K562 (cell line): Measurements from ENCODE around the gene PPP1R3C. TPM values are rescaled to one million over a fixed set of nuclear protein-coding genes. Genes with fewer than 3 reads are reported as not detected.
A peak's percentile ranks its signal among the peaks of the same experiment; 100 is the strongest.

Source experiments
- ARID1B ChIP-seq: fragments of 450-650 bp; IDR thresholded peaks from 2 replicates; pipeline ENCODE4 v1.6.1; 2016; ENCODE audit warnings: antibody characterized with exemption, mild to moderate bottlenecking, inconsistent platforms
- ATF7 ChIP-seq: fragments of 450-650 bp; IDR thresholded peaks from 2 replicates; pipeline ENCODE4 v1.7.1; 2014; ENCODE audit warnings: mild to moderate bottlenecking, moderate library complexity
- CREB5 ChIP-seq: fragments of 250-450 bp; sonication (Bioruptor Pico); IDR thresholded peaks from 2 replicates; pipeline ENCODE4 v1.5.0; 2020; ENCODE audit warnings: mild to moderate bottlenecking
- CREBBP ChIP-seq: IDR thresholded peaks from one replicate; pipeline ENCODE4 v1.6.1; 2012; ENCODE audit warnings: low read depth, mild to moderate bottlenecking, control low read depth, inconsistent platforms, low read length
- MAFK ChIP-seq: IDR thresholded peaks from 2 replicates; pipeline ENCODE4 v1.6.1; 2011; ENCODE audit warnings: low read length, improper control_type of control experiment
- MYNN ChIP-seq, 2 experiments: sonication (generic); formaldehyde crosslinking in 1 of 2; IDR thresholded peaks; 2 replicates each; pipeline versions ENCODE4 v1.5.0 to v1.6.1; 2016 to 2020; ENCODE audit warnings: antibody characterized with exemption in 1 of 2, missing genetic modification reagents in 1 of 2
- NBN ChIP-seq: fragments of 450-650 bp; IDR thresholded peaks from 2 replicates; pipeline ENCODE4 v1.6.1; 2016; ENCODE audit warnings: low read depth, mild to moderate bottlenecking
- NCOA1 ChIP-seq: fragments of 450-650 bp; IDR thresholded peaks from 2 replicates; pipeline ENCODE4 v1.6.1; 2016; ENCODE audit warnings: low read depth
- NRF1 ChIP-seq, 2 experiments: fragments of 450-650 bp; IDR thresholded peaks in 1 of 2; conservative IDR thresholded peaks in 1 of 2; 2 replicates each; pipeline ENCODE4 v1.6.1; 2014; ENCODE audit warnings: mild to moderate bottlenecking in 2 of 2
- SMAD2 ChIP-seq: fragments of 150-350 bp; IDR thresholded peaks from 2 replicates; pipeline ENCODE4 v1.6.1; 2014; ENCODE audit warnings: low read depth, mild to moderate bottlenecking, low read length
- TARDBP ChIP-seq: fragments of 450-650 bp; IDR thresholded peaks from 2 replicates; pipeline ENCODE4 v1.6.1; 2016
- THAP12 ChIP-seq: fragments of 250-450 bp; sonication (Bioruptor Pico); IDR thresholded peaks from 2 replicates; pipeline ENCODE4 v1.9.0; 2021; ENCODE audit warnings: mild to moderate bottlenecking, inconsistent platforms
- ZFP1 ChIP-seq: fragments of 450-650 bp; formaldehyde crosslinking; IDR thresholded peaks from 2 replicates; pipeline ENCODE4 v1.4.0; 2020; ENCODE audit warnings: mild to moderate bottlenecking, mixed read lengths
- ZKSCAN8 ChIP-seq: fragments of 200-800 bp; sonication (Bioruptor generic); IDR thresholded peaks from 2 replicates; pipeline ENCODE4 v1.6.1; 2016; ENCODE audit warnings: missing genetic modification characterization, missing compliant biosample characterization
- ZNF143 ChIP-seq: sonication (generic); formaldehyde crosslinking; IDR thresholded peaks from 2 replicates; pipeline ENCODE4 v1.9.0; 2022; ENCODE audit warnings: mild to moderate bottlenecking, missing genetic modification reagents
- ZNF511 ChIP-seq: sonication (generic); formaldehyde crosslinking; IDR thresholded peaks from 2 replicates; pipeline ENCODE4 v1.8.0; 2022; ENCODE audit warnings: mild to moderate bottlenecking, missing genetic modification reagents
- ZNF57 ChIP-seq: fragments of 450-650 bp; formaldehyde crosslinking; IDR thresholded peaks from 2 replicates; pipeline ENCODE4 v1.4.0; 2020; ENCODE audit warnings: mild to moderate bottlenecking, moderate library complexity
- ZNF707 ChIP-seq: fragments of 250-450 bp; sonication (Bioruptor Pico); conservative IDR thresholded peaks from 2 replicates; pipeline ENCODE4 v1.8.0; 2022; ENCODE audit warnings: inconsistent platforms, mild to moderate bottlenecking, moderate library complexity
- ZNF780A ChIP-seq: fragments of 250-450 bp; sonication (Bioruptor Pico); IDR thresholded peaks from 2 replicates; pipeline ENCODE4 v1.5.0; 2021; ENCODE audit warnings: mild to moderate bottlenecking
- polyA plus RNA-seq, 8 experiments: library from polyadenylated mRNA; depleted of rRNA in 4 of 8; stranded (reverse) in 5 of 8; unstranded in 3 of 8; fragments of >200 nt; fragmentation: Nextera tagmentation in 2 of 8; fragmentation: Illumina TruSeq in 1 of 8; extraction: Ambion mirVana in 2 of 8; extraction: Trizol in 1 of 8; gene quantifications; 2 replicates each; pipeline versions ENCODE4 v1.2.1 to v1.2.3, GENCODE V29; 2011 to 2014; ENCODE audit warnings: inconsistent platforms in 1 of 8, missing spikeins in 1 of 8
- total RNA-seq, 7 experiments: library from RNA; depleted of rRNA in 6 of 7; stranded (reverse); fragments of >200 nt in 6 of 7; fragmentation: Illumina TruSeq in 2 of 7; extraction: Trizol in 2 of 7; gene quantifications; 2 replicates each; pipeline versions ENCODE4 v1.2.1 to v1.2.3, GENCODE V29; 2011 to 2021; ENCODE audit warnings: low replicate concordance in 1 of 7
- TF ChIP-seq, protein P1 (sequence below): fragments of 450-650 bp; formaldehyde crosslinking; IDR thresholded peaks from 2 replicates; pipeline ENCODE4 v1.4.0; 2022; ENCODE audit warnings: missing genetic modification characterization

Gene PPP1R3C
- total and polyA plus RNA-seq, 9 of the 15 experiments (the other 6 are each of a cell fraction or from before 2014, with no cell fraction given), result 0.06 to 0.24 (median 0.12) TPM; not detected in 3

- TF ChIP-seq ZNF780A (CRISPR knock-in tag) (no peak), ATF7 (peak; percentile 50), NRF1 (conservative IDR thresholded peaks at IDR 0.05 in 1 of 2, IDR thresholded peaks at IDR 0.05 in 1 of 2) (peak; percentile 26 to 41; a peak in 2 of 4 replicates), CREBBP (no peak), MYNN (IDR thresholded peaks at IDR 0.05) (no peak), MYNN (CRISPR knock-in tag; IDR thresholded peaks at IDR 0.05) (no peak), ZFP1 (CRISPR knock-in tag) (no peak), ZKSCAN8 (no peak), SMAD2 (no peak), NCOA1 (no peak; the same call in 1 of the 2 replicates), CREB5 (no peak), TARDBP (no peak), NBN (peak; percentile 69; the same call in 1 of the 2 replicates), THAP12 (CRISPR knock-in tag) (no peak), ZNF707 (CRISPR knock-in tag) (no peak), ZNF57 (no peak), ARID1B (peak; percentile 87), ZNF511 (no peak), MAFK (peak; percentile 49), ZNF143 (no peak)
- TF ChIP-seq, protein P1, sequence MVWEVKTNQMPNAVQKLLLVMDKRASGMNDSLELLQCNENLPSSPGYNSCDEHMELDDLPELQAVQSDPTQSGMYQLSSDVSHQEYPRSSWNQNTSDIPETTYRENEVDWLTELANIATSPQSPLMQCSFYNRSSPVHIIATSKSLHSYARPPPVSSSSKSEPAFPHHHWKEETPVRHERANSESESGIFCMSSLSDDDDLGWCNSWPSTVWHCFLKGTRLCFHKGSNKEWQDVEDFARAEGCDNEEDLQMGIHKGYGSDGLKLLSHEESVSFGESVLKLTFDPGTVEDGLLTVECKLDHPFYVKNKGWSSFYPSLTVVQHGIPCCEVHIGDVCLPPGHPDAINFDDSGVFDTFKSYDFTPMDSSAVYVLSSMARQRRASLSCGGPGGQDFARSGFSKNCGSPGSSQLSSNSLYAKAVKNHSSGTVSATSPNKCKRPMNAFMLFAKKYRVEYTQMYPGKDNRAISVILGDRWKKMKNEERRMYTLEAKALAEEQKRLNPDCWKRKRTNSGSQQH (CRISPR knock-in tag), result no peak
These were observed 25.0 kb downstream of the PPP1R3C start (continued) for GRCh38 chr10:91607646-91608403.
